Adipose tissue (tissue), 3 donors: ENCODE results near the gene MEGF11. TPM values are rescaled to one million over a fixed set of nuclear protein-coding genes. Genes with fewer than 3 reads are reported as not detected.

Source experiments
- H3K27ac ChIP-seq: one replicate; pipeline ENCODE4 v1.5.1; 2013; ENCODE audit warnings: low read depth, low read length
- WGBS, 3 donors: extraction: QIAGEN DNeasy Blood & Tissue Kit; methylation state at CpG; one replicate each; pipeline ENCODE4 v1.1.7; 2013; 5-methylcytosine and 5-hydroxymethylcytosine counted together
- polyA plus RNA-seq, 3 donors: library from polyadenylated mRNA; stranded (reverse); fragments of 200-250 nt; gene quantifications; one replicate each; pipeline ENCODE4 v1.2.3, GENCODE V29; 2013
- donor health status: healthy with polysubstance abuse.
- donor health status: Bipolar disorder and iron deficiency.
- donor health status: healthy.

The MEGF11 gene
- polyA plus RNA-seq, 3 donors = 0.01 to 0.22 TPM; not detected in 1

DNA sequence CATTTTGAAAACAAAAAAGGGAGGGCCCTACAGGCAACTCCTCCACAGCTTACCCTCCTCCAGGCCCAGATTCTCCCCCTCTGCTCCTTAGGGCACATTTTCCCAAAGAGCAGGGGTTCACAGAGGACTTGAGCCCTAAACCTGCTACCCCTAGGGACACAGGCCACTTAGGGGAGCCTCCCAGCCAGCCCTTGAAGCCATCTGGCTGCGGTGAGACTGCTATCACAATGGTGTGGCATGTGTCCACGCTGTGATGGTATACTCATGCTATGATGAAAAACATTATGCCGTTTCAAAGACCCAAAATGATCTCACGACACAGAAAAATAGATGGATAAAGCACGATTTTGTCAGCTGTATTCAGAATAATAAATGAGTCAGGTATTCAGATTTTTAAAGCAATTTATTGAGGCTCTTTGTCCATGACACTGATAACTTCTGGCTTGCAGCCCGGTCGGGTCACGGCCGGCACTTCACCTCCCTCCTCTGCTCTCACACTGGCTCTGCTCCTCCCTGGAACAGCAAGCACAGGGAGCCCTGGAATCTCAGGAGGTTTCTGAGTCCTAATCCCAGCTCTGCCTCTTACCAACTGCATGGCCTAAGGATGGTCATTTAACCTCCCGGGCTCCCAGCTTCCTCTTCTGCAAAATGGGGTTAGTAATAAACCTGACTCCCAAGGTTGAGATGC lies 115.3 kb downstream of the MEGF11 start:
- WGBS, 3 donors = 46 to 62% (median 56%) methylated on average over 10 of the region's 10 CpGs
- no peak overlapping the region for H3K27ac ChIP-seq

DNA sequence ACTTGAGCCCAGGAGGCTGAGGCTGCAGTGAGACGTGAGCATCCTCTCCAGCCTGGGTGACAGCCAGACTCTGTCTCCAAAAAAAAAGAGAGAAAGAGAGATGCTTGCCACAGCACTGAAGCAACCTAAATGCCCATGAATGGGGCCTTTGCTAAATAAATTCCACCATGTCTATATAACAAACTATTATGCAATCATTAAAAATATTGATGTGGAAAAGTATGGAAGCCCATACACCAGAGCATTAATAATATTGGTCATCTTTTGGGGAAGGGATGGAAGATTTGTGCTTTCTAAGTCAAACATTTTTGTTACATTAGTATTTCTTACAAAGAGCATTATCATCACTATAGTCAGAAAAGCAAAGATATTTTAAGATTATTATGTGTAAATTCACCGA lies 116.6 kb downstream of the MEGF11 start:
- 84 to 89% (median 87%) methylated on average over 2 of the region's 2 CpGs for WGBS, 3 donors

DNA sequence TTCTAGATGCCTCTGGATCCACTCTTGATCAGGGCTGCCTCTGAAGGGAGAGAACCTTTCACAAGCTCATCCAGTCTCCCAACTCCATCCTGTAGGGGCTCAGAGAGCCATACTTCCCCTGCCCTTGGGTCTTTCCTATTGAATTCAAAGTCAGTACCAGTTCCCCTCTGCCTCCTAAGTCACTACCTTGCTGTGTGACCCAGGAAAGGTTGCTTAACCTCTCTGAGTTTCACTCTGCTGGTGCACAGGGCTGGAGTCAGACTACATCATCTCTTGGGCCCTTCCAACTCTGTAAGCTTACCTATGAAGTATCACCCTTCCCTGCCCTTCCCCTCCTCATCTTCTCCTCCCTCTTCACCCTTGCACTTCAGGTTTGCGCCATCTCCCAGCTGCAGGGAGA lies 117.9 kb downstream of the MEGF11 start:
- 100% methylated on average over 1 of the region's 1 CpG for WGBS, 3 donors
- no peak overlapping the region for H3K27ac ChIP-seq

More for the DNA sequence above, 116.6 kb downstream of the MEGF11 start:
- H3K27ac ChIP-seq = no peak overlapping the region

- 83 to 94% (median 88%) methylated on average over 3 of the region's 3 CpGs for WGBS, 3 donors
- H3K27ac ChIP-seq = no peak overlapping the region
Measured at GRCh38 chr15:66134284-66134683, 119.3 kb downstream of the MEGF11 start.

- 56 to 84% (median 80%) methylated on average over 10 of the region's 10 CpGs for whole genome bisulfite sequencing, 3 donors
Measured at GRCh38 chr15:66133247-66133885, 120.2 kb downstream of the MEGF11 start.

DNA sequence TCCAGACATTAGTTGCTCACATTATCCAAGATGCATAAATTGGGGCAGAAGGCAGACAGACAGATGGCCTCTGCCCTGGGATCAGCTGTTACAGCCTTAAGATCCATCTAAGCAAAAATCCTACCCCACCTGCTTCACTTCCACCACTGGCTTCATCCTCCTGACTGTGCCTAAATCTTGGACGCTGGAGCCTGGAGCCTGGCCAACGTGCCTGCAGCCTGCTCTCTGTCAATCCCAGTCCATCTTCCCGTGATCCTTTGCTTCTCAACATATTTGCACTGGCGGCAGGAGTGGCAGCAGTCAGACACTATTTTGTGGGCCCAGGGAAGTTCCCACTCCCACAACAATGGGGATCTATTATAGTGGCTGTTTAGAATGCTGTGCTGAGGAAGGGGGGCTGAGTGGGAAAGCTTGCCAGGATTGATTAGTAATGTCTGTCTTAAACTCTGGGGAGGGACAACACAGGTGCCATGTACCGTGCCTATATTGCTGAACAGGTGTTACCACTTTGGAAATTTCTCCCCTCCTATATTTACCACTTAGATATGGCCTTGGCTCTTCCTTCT lies 121.2 kb downstream of the MEGF11 start:
- H3K27ac ChIP-seq = no peak overlapping the region
- 50 to 56% (median 55%) methylated on average over 5 of the region's 5 CpGs for WGBS, 3 donors

More at GRCh38 chr15:66133247-66133885, 120.2 kb downstream of the MEGF11 start:
- H3K27ac ChIP-seq = no peak overlapping the region

- no peak overlapping the region for H3K27ac ChIP-seq
Measured at GRCh38 chr15:66131831-66132230, 121.7 kb downstream of the MEGF11 start.

GRCh38 chr15:66131200-66131599 lies 122.3 kb downstream of the MEGF11 start:
- H3K27ac ChIP-seq = no peak overlapping the region

More at GRCh38 chr15:66131831-66132230, 121.7 kb downstream of the MEGF11 start:
- WGBS, 3 donors = 86 to 92% (median 92%) methylated on average over 6 of the region's 6 CpGs

DNA sequence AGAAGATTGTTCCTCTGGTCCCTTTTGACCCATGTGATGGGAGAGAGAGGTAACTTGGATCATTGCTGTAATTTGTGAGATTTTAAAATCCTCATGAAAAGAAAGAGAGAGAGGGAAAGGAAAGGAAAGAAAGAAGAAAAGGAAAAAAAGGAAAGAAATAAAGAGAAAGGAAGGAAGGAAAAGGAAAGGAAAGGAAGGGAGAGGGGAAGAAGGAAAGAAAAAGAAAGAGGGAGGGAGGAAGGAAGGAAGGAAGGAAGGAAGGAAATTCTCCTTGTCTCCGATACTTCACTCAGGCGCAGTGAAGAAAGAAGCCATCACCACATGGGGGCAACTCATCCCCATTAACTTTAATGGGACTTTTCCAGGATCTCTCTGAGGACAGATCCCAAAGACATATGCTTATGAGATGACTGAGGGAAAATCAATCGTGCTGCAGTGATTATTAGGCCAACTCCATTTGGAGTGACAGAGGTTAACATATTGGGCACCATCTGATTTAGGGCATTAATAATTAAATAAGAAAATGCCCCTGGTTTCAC lies 123.0 kb downstream of the MEGF11 start:
- no peak overlapping the region for H3K27ac ChIP-seq
- WGBS, 3 donors = 44 to 88% (median 56%) methylated on average over 3 of the region's 3 CpGs

More at GRCh38 chr15:66131200-66131599, 122.3 kb downstream of the MEGF11 start:
- WGBS, 3 donors = 53 to 90% (median 88%) methylated on average over 4 of the region's 4 CpGs

DNA sequence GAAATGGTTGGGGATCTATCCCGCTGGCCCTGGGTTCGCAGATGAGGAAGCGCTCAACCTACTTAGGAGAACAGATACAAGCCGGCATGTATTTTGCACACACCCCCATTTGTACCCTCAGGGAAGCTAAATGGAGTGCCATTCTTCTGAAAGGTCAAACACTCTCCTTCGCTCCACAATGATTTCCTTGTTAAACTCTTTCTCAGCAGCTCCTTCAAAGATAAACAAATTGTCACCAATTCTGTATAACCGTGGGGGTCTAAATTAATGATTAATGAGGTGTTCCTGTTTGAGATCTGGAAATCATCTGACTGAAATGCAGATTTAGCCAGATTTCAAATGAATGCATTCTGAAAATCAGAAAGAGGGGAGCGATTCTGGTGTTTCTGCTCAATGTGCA lies 124.0 kb downstream of the MEGF11 start:
- WGBS, 3 donors = 59 to 71% (median 62%) methylated on average over 7 of the region's 7 CpGs
- no peak overlapping the region for H3K27ac ChIP-seq

DNA sequence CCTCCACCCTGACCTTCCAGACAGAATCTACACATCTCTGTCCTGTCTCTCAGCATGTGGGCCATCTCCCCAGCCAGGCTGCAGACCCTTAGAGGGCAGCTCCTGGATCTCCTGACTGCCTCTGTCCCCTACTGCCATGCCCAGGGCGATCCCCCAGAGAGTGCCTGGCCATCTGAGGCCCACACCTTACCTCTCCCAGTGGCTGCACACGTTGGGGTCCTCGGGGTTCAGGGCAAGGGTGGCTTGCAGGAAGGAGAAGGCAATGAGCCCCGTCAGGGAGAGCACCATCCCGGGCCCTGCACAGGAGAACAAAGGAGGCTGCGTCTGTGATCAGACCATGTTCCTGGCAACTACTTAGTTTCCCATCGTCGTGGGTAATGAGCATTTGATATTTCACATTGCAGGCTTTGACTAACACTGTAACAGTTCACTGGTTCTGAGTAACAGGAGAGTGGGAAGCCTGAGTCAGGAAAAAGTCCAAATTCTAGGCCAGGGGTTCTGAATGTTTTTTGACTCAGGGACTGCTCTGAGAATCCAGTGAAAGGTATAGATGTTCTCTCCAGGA lies 125.4 kb downstream of the MEGF11 start:
- 69 to 82% (median 76%) methylated on average over 8 of the region's 8 CpGs for WGBS, 3 donors

GRCh38 chr15:66126456-66126855 lies 127.1 kb downstream of the MEGF11 start:
- 37 to 73% (median 44%) methylated on average over 5 of the region's 5 CpGs for WGBS, 3 donors
- H3K27ac ChIP-seq = no peak overlapping the region

More for the DNA sequence above, 125.4 kb downstream of the MEGF11 start:
- no peak overlapping the region for H3K27ac ChIP-seq

DNA sequence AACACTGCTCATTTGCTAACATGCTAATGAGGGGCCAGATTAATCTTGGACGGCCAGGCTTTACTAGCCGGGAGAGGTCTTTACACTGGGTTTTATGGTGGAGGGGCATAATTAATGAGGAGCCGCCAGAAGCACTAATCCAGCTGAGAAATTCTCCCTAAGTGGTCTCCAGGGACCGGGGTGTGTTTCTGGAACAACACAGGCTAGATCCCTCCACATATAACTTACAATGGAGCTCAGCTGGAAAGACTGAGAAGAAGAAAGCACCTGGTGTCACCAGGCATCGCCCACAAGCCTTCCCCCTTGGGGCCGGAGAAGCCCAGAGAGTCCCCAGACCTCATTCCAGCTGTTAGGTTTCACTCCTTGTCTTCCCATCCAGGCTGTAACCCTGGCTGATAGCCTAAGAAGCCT lies 127.5 kb downstream of the MEGF11 start:
- WGBS, 3 donors = 55 to 77% (median 63%) methylated on average over 6 of the region's 6 CpGs
- no peak overlapping the region for H3K27ac ChIP-seq

- whole genome bisulfite sequencing, 3 donors = 86 to 95% (median 92%) methylated on average over 2 of the region's 2 CpGs
- H3K27ac ChIP-seq = no peak overlapping the region
Measured at GRCh38 chr15:66124651-66125050, 128.9 kb downstream of the MEGF11 start.

GRCh38 chr15:66123799-66124198 lies 129.8 kb downstream of the MEGF11 start:
- H3K27ac ChIP-seq = no peak overlapping the region
- WGBS, 3 donors = 87 to 95% (median 87%) methylated on average over 8 of the region's 8 CpGs

DNA sequence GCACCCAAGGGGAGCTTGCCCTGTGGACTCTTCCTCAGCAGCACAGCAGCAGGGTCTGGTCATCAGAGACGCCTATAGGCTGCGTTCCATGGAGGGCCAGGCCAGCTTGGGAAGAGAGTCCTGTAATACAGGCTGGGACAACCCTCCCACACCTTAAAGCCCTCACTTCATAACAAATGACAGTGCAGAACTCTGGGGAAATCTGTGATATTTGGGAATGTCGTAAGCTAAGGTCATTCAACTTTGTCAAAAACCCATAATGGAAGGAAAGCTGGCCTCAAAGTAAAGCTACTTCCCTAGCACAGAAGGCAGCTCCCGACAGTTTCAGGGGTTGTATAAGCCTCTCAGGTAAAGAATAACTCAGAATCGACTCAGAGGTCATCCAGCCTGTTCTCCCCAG lies 133.1 kb downstream of the MEGF11 start:
- H3K27ac ChIP-seq = no peak overlapping the region
- 82 to 87% (median 82%) methylated on average over 5 of the region's 5 CpGs for WGBS, 3 donors

DNA sequence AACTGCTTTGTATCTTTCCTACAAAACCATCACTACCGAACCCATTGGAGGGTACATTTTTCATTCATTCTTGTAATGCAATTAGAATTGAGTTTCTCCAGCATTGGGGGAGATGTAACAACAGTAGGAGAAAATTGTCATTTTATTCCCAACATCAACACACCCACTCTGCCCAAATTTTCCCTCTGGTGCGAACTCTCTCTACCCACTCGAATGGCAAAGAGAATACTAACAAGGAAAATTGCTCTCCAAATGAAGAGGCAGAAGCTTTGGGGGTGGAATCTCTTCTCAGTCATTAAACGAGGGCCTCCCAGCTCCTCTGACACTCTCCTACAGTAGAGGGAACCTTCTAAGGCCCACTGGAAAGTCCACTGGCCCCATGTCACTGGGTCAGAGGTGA lies 135.7 kb downstream of the MEGF11 start:
- no peak overlapping the region for H3K27ac ChIP-seq
- 82 to 90% (median 83%) methylated on average over 4 of the region's 4 CpGs for WGBS, 3 donors

GRCh38 chr15:66115568-66116206 lies 137.9 kb downstream of the MEGF11 start:
- 47 to 54% (median 54%) methylated on average over 18 of the region's 18 CpGs for WGBS, 3 donors

More at GRCh38 chr15:66115568-66116206, 137.9 kb downstream of the MEGF11 start:
- H3K27ac ChIP-seq = no peak overlapping the region
